ENCODE data around the gene ANKS1B.

Gene ANKS1B

DNA sequence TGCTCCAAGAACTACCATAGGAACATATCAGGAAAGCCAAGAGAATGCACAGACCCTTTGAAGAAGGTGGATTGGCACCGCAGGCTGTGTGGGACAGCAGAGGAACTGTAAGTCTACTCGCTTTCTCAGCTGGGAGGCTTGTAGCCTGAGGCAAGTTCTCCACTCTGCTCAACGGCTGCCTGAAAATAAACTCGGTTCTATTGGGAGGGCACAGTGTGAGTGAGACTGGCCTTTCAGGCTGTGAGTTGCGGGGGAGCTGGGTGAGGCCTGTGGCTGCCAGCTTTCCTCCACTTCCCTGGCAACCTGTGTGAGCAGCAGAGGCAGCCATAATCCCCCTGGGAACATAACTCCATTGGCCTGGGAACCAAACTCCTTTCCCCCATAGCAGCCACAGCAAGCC lies 132.1 kb downstream of the ANKS1B start:
- TF ChIP-seq, protein P1, sequence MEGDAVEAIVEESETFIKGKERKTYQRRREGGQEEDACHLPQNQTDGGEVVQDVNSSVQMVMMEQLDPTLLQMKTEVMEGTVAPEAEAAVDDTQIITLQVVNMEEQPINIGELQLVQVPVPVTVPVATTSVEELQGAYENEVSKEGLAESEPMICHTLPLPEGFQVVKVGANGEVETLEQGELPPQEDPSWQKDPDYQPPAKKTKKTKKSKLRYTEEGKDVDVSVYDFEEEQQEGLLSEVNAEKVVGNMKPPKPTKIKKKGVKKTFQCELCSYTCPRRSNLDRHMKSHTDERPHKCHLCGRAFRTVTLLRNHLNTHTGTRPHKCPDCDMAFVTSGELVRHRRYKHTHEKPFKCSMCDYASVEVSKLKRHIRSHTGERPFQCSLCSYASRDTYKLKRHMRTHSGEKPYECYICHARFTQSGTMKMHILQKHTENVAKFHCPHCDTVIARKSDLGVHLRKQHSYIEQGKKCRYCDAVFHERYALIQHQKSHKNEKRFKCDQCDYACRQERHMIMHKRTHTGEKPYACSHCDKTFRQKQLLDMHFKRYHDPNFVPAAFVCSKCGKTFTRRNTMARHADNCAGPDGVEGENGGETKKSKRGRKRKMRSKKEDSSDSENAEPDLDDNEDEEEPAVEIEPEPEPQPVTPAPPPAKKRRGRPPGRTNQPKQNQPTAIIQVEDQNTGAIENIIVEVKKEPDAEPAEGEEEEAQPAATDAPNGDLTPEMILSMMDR (IDR thresholded peaks at IDR 0.05; ENCODE audit: control insufficient read depth, insufficient read depth, low read depth, low read length, missing control alignments), result no peak
- H3K4me3 ChIP-seq (ENCODE audit: control insufficient read depth, low read depth, low read length), result no peak overlapping the region
- DNase-seq (ENCODE audit: low read depth), result no peak

DNA sequence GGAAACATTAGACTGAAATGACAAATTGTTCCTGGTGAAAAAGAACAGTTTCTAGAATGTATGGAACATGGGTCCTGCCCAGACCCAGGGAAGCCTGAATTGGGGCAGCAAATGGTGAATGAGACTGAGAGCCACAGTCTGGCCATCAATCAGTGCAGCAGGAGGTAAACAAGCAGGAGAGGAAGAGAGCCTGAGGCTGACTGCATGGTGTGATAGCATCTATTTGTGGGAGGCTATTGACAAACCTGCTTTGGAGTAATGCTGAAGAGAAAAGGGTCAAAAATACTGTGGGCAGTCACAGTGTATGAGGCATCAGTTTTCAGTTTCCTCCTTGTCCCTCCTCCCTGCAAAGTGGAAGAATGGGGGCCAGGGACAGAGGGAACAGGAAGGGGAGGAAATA lies 136.8 kb downstream of the ANKS1B start:
- TF ChIP-seq, protein P1 (IDR thresholded peaks at IDR 0.05; ENCODE audit: control insufficient read depth, insufficient read depth, low read depth, low read length, missing control alignments), result no peak
- DNase-seq (ENCODE audit: low read depth), result no peak
- H3K4me3 ChIP-seq (ENCODE audit: control insufficient read depth, low read depth, low read length), result no peak overlapping the region

DNA sequence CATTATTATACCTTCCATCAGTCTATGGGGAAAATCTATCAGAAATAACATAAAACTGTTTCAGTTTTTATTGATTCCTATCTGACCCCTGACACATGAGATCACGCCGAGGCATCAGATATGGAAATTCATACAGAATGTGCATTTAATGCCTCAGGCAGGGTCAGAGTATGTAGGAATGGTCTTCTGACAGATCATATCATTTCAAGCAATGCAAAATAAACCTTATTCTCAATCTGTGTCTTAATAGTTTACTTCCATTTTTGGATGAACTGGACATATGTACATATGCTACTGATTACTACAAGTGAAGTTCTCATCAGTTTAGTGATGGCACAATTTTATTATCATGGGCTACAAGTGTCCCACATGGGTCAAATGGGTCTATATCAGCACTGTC lies 150.0 kb downstream of the ANKS1B start:
- no peak overlapping the region for H3K4me3 ChIP-seq (ENCODE audit: control insufficient read depth, low read depth, low read length)
- DNase-seq (ENCODE audit: low read depth), result no peak
- TF ChIP-seq, protein P1 (IDR thresholded peaks at IDR 0.05; ENCODE audit: control insufficient read depth, insufficient read depth, low read depth, low read length, missing control alignments), result no peak

DNA sequence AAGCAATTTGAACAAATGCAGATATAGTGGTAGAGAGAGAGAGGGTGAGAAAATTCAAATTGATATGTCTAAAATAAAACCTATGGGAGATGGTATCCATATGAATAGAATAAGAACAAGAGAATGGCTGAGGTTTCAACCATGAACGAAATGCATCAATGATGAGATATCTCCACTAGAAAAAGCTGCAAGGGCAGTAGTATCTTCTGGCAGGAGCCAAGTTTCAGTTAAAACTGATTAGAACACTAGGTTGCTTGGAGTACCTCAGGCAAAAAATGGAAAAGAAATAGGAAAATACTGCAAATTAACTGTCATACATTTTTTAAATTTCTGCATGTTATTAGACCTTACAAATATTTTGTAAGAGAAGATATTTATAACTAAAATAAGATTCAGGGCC lies 151.3 kb downstream of the ANKS1B start:
- DNase-seq (ENCODE audit: low read depth), result no peak
- TF ChIP-seq, protein P1 (IDR thresholded peaks at IDR 0.05; ENCODE audit: control insufficient read depth, insufficient read depth, low read depth, low read length, missing control alignments), result no peak
- H3K4me3 ChIP-seq (ENCODE audit: control insufficient read depth, low read depth, low read length), result no peak overlapping the region

DNA sequence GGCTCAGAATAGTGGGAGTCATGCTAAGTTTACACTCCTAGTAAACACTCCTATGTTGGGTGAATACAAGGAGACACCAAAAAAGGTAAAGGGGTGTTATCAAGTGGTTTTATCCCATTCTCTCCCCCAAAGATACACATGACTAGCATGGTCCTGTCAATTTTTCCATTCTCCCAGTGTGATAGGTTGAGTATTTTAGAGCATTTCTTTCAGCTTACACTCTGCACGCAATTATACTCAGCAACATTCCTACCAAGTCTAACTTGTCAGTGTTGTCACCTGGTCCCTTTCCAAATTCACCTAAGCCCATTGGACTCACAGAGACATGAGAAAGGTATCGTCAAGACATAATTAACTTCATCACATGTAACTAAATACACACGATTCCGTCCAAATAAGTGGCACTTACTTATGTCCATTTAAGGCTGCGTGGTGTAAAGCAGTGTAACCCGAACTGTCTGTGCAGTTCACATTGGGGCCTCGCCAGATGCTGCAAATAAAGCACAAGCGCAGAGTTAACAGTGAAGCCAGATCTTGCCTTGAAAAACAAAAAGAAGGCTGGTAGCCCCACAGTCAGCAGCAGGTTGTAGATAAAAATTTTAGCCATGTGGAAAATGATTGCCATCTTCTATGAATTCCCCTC lies 159.7 kb downstream of the ANKS1B start:
- no peak overlapping the region for H3K4me3 ChIP-seq (ENCODE audit: control insufficient read depth, low read depth, low read length)
- TF ChIP-seq, protein P1 (IDR thresholded peaks at IDR 0.05; ENCODE audit: control insufficient read depth, insufficient read depth, low read depth, low read length, missing control alignments), result no peak
- no peak for DNase-seq (ENCODE audit: low read depth)

DNA sequence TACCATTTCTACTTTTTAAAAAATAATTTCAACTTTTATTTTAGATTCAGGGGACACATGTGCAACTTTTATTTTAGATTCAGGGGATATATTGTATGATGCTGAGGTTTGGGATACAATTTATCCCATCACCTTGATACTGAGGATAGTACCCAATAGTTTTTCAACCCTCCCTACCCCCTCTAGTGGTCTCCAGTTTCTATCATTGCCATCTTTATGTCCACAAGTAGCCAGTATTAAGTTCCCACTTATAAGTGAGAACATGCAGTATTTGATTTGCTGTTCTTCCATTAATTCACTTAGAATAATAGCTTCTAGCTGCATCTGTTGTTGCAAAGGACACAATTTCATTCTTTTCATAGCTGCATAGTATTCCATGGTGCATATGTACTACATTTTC lies 162.5 kb downstream of the ANKS1B start:
- DNase-seq (ENCODE audit: low read depth), result no peak
- TF ChIP-seq, protein P1 (IDR thresholded peaks at IDR 0.05; ENCODE audit: control insufficient read depth, insufficient read depth, low read depth, low read length, missing control alignments), result no peak
- H3K4me3 ChIP-seq (ENCODE audit: control insufficient read depth, low read depth, low read length), result no peak overlapping the region

Data from AG09309 (cell line).